ENCODE results near the gene C16orf86.
A peak's percentile ranks its signal among the peaks of the same experiment; 100 is the strongest.

C16orf86 gene

GRCh38 chr16:67663877-67664222 lies 2.8 kb upstream of the C16orf86 start:
- TF ChIP-seq, protein P1, sequence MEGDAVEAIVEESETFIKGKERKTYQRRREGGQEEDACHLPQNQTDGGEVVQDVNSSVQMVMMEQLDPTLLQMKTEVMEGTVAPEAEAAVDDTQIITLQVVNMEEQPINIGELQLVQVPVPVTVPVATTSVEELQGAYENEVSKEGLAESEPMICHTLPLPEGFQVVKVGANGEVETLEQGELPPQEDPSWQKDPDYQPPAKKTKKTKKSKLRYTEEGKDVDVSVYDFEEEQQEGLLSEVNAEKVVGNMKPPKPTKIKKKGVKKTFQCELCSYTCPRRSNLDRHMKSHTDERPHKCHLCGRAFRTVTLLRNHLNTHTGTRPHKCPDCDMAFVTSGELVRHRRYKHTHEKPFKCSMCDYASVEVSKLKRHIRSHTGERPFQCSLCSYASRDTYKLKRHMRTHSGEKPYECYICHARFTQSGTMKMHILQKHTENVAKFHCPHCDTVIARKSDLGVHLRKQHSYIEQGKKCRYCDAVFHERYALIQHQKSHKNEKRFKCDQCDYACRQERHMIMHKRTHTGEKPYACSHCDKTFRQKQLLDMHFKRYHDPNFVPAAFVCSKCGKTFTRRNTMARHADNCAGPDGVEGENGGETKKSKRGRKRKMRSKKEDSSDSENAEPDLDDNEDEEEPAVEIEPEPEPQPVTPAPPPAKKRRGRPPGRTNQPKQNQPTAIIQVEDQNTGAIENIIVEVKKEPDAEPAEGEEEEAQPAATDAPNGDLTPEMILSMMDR (IDR thresholded peaks at IDR 0.05; ENCODE audit: insufficient read depth, low read length, missing control alignments) = no peak

DNA sequence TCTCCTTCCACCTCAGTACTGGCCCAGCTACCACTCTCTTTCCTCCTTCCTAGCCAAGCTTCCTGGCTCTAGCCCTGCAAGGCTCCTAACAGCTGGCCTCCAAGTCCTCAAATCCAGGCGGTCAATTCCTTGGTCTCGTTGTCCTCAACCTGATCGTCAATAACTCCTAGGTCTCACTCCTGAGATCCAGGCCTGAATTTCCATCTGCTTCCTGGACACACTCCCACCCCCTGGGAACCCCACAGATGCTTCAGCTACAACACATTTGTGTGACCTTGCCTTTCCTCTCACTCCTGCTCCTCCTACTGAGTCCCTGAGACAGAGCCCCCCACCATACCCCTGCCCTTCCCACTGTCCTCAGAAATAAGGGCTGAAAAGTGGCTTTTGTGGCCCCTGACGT lies 2.4 kb upstream of the C16orf86 start:
- TF ChIP-seq, protein P1 (IDR thresholded peaks at IDR 0.05; ENCODE audit: insufficient read depth, low read length, missing control alignments) = no peak
- ChIA-PET POLR2A (no interaction called here), CTCF (interaction anchor here (1.2 to 19.0 kb wide), 8 partner anchors 8 to 141 kb away, joined by 3 to 605 read pairs (median 14); partner anchors contain the start of genes CARMIL2, CTCF and RIPOR1)
- DNase-seq (ENCODE audit: low read depth, low spot score) = no peak
- no peak overlapping the region for H3K4me3 ChIP-seq (ENCODE audit: low read depth, low read length)

More at GRCh38 chr16:67663877-67664222, 2.8 kb upstream of the C16orf86 start:
- no peak overlapping the region for H3K4me3 ChIP-seq (ENCODE audit: low read depth, low read length)
- POLR2A ChIA-PET = no interaction called here
- DNase-seq (ENCODE audit: low read depth, low spot score) = no peak
- CTCF ChIA-PET = interaction anchor here (1.2 to 19.0 kb wide), 8 partner anchors 9 to 140 kb away, joined by 3 to 605 read pairs (median 14); partner anchors contain the start of genes CARMIL2, CTCF and RIPOR1

DNA sequence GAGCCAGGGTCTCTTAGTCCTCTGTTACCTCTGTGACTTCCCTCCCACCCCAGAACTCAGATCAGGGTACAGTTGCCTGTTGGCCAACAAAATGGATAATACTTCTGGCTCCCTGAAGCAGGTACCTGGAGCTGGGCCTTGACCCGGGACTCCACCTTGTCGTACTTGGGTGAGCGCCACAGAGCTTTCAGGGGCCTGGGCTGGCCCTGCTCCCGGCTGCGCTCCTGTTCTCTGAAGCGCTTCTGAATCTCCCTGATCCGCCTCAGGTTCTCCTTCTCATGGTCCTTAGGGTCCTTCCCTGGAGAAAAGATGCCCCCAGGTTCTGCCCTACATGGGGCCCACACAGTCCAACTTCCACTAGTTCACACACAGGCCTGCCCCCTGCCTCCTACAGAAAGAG lies 1.7 kb upstream of the C16orf86 start:
- ChIA-PET CTCF (interaction anchor here (1.1 to 19.0 kb wide), 7 partner anchors 8 to 142 kb away, joined by 3 to 605 read pairs (median 24); partner anchors contain the start of genes CARMIL2, CTCF and RIPOR1), POLR2A (no interaction called here)
- DNase-seq (ENCODE audit: low read depth, low spot score) = no peak
- TF ChIP-seq, protein P1 (IDR thresholded peaks at IDR 0.05; ENCODE audit: insufficient read depth, low read length, missing control alignments) = no peak
- no peak overlapping the region for H3K4me3 ChIP-seq (ENCODE audit: low read depth, low read length)

DNA sequence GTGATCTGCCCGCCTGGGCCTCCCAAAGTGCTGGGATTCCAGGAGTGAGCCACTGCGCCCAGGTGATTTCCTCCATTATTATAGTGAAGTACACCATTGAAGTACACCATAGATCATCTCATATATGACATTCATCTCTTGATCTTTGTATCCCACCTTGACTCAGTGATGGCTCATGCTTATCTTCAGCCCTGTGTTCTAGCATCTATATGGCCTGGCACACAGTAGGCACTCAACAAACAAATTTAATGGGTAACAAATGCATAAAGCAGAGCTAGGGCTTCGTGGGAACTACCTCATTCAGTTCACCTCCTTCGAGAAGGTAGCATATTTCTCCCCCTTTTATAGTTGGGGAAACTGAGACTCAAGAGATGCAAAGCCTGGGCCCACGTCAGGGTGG lies 1.0 kb upstream of the C16orf86 start:
- TF ChIP-seq, protein P1 (IDR thresholded peaks at IDR 0.05; ENCODE audit: insufficient read depth, low read length, missing control alignments) = no peak
- DNase-seq (ENCODE audit: low read depth, low spot score) = no peak
- POLR2A ChIA-PET = interaction anchor here (3.0 kb wide), 1 partner anchor 144 kb away, joined by 11 read pairs; no protein-coding TSS in a partner anchor
- H3K4me3 ChIP-seq (ENCODE audit: low read depth, low read length) = peak overlapping the region; percentile 68
- CTCF ChIA-PET = interaction anchor here (0.6 to 19.0 kb wide), 10 partner anchors 8 to 399 kb away, joined by 3 to 605 read pairs (median 16); partner anchors contain the start of genes ATP6V0D1, CARMIL2, CTCF and RIPOR1

- peak overlapping the region; percentile 68 for H3K4me3 ChIP-seq (ENCODE audit: low read depth, low read length)
- ChIA-PET CTCF (interaction anchor here (0.6 to 19.0 kb wide), 12 partner anchors 8 to 399 kb away, joined by 3 to 605 read pairs (median 13); partner anchors contain the start of genes ATP6V0D1, CARMIL2, CTCF and RIPOR1), POLR2A (interaction anchor here (2.8 to 3.0 kb wide), 2 partner anchors 103 to 145 kb away, joined by 11 to 14 read pairs; partner anchors contain the start of gene CTCF)
- TF ChIP-seq, protein P1 (IDR thresholded peaks at IDR 0.05; ENCODE audit: insufficient read depth, low read length, missing control alignments) = no peak
- no peak for DNase-seq (ENCODE audit: low read depth, low spot score)
Measured at GRCh38 chr16:67666032-67666551, 522 bp upstream of the C16orf86 start.

DNA sequence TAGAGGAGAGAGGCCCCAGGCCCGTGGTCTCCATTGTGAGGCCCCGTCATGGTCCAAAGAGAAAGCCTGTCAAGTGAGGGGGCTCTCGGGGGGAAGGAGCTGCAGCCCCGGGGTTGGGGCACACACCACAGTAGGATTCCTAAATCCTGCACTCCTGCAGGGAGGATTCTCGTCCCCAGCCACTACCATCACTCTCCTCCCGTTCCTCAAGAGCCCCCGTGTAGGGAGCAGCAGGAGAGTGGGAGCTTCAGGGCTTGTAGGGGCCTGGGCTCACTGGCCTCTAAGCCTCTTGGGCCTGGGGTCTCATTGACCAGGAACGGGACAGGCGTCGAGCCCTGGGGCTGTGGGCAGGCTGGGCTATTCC lies 821 bp downstream of the C16orf86 start:
- ChIA-PET CTCF (interaction anchor here (0.8 to 19.0 kb wide), 34 partner anchors 9 to 717 kb away, joined by 3 to 605 read pairs (median 4); partner anchors contain the start of genes CARMIL2, CTCF, NRN1L and RANBP10), POLR2A (interaction anchor here (0.7 to 3.0 kb wide), 4 partner anchors 9 to 146 kb away, joined by 3 to 14 read pairs (median 8); partner anchors contain the start of gene CTCF)
- TF ChIP-seq, protein P1 (IDR thresholded peaks at IDR 0.05; ENCODE audit: insufficient read depth, low read length, missing control alignments) = no peak
- DNase-seq (ENCODE audit: low read depth, low spot score) = no peak
- peak overlapping the region; percentile 68 for H3K4me3 ChIP-seq (ENCODE audit: low read depth, low read length)

All from AG04449 (cell line).